LNCaP clone FGC (cell line): ENCODE data around the gene ROCK1.

Source experiments
- DNase-seq: peaks from one replicate; pipeline ENCODE4 v3.0.0-alpha.2; 2011; ENCODE audit warnings: low read depth
- H3K4me3 ChIP-seq: 2 replicates; pipeline ENCODE4 v1.5.1; 2011; ENCODE audit warnings: mild to moderate bottlenecking, low read depth, low read length, control low read depth
- TF ChIP-seq, protein P1 (sequence below): IDR thresholded peaks from 2 replicates; pipeline ENCODE4 v1.5.1; 2012; ENCODE audit warnings: mild to moderate bottlenecking; ENCODE audit not compliant: control insufficient read depth, insufficient read depth; ENCODE audit errors: extremely low read depth

ROCK1 gene

DNA sequence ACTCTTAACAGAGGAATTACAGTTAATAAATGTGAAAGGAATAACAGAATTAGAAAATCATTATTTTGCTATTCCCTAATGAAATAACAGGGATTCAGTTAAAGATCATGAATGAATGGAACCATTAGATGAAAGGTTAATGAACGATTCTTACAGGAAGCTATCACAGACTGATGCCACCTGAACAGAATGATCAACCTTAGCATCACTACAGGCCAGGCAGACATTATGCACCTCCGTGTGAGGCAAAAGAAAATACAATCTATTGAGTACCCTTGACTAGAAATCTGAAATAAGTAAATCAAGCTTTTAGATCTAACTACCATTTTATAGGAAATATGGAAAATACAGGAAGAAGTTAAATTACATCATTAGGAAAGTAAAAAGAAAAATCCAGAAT, 10.4 kb downstream of the ROCK1 start:
- TF ChIP-seq, protein P1, sequence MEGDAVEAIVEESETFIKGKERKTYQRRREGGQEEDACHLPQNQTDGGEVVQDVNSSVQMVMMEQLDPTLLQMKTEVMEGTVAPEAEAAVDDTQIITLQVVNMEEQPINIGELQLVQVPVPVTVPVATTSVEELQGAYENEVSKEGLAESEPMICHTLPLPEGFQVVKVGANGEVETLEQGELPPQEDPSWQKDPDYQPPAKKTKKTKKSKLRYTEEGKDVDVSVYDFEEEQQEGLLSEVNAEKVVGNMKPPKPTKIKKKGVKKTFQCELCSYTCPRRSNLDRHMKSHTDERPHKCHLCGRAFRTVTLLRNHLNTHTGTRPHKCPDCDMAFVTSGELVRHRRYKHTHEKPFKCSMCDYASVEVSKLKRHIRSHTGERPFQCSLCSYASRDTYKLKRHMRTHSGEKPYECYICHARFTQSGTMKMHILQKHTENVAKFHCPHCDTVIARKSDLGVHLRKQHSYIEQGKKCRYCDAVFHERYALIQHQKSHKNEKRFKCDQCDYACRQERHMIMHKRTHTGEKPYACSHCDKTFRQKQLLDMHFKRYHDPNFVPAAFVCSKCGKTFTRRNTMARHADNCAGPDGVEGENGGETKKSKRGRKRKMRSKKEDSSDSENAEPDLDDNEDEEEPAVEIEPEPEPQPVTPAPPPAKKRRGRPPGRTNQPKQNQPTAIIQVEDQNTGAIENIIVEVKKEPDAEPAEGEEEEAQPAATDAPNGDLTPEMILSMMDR = no peak

DNA sequence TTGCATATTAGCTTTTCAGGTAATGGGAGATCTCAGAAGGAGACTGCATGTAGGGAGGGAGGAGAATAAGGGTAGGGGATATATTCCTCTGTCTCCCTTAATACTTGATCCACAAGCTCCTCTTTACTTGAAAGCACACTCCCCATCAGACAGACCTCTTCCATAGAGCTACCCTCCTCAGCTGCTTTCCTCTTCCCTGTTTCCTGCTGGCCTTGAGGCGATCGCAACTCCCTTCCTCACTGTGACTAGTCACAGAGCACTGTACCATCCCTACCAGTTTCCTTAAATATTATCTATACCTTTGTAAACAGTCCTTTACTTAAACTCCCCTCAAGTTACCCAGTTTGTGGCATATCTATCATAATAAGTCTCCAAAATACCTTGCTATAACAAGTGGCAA, 10.9 kb downstream of the ROCK1 start:
- TF ChIP-seq, protein P1 = no peak
- H3K4me3 ChIP-seq = no peak overlapping the region

More for the DNA sequence above, 10.4 kb downstream of the ROCK1 start:
- DNase-seq = no peak
- H3K4me3 ChIP-seq = no peak overlapping the region

DNA sequence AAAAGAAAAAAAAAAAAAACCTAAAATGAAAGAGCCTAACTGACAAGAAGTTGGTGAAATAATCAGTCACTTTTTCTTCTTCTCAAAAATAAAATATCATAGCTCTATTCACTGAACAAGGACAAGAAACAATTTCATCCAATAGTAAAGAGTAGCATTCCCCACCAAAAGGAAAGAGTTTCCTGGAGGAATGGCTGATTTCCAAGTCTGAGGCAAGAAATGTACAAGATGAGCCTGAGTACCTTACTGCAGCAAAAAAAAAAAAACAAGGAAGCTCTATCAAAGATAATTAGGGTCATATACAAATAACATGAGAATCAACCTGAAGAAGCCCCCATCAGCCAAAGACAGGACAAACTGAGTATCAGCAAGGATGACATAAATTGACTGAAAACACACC, 11.5 kb downstream of the ROCK1 start:
- H3K4me3 ChIP-seq = no peak overlapping the region
- no peak for DNase-seq
- TF ChIP-seq, protein P1 = no peak

More for the DNA sequence above, 10.9 kb downstream of the ROCK1 start:
- no peak for DNase-seq

DNA sequence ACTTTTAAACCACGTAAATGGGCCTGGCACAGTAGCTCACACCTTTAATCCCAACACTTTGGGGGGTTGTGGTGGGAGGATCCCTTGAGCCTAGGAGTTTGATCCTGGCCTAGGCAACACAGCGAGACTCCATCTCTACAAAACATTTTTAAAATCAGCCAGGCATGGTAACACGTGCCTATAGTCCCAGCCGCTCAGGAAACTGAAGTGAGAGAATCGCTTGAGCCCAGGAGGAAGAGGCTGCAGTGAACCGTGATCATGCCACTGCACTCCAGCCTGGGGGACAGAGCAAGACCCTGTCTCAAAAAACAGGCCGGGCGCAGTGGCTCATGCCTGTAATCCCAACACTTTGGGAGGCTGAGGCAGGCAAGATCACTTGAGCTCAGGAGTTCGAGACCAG, 12.2 kb downstream of the ROCK1 start:
- H3K4me3 ChIP-seq = no peak overlapping the region
- no peak for DNase-seq
- TF ChIP-seq, protein P1 = no peak

DNA sequence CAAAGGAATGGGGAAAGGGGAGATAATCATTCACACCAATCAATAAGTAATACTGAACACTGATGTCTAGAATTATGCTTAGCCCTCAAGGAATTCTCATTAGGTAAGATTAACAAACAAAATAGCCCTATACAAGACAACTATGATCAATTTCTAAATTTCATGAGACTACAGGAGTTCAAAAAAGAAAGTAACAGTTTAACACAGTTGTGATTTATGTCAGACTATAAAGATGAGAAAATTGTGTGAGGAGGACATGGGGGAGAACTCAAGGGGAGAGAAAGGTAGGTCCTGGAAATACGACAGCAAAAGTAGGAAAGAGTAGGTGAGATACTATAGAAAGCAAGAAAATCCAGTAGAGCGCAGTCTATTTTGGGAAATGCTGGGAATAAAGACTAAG, 14.9 kb downstream of the ROCK1 start:
- no peak for DNase-seq
- no peak overlapping the region for H3K4me3 ChIP-seq

DNA sequence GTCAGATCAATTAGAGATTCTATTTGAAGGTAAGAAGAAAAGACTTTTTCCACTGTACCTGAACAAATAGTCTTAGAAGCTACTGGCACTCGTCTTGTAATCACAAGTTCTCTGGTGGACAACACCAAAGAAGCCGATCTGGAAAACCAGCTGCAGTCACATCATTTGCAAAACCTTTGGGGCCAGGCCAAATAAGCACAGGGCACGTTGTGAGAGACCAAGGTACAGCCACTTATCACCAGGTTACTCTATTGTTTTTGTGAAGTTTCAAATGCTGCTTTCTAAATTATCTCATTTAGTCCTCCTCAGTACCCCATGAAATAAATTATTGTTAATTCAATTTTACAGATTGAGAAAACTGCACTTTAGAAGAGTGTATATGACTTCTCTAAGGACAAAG, 18.5 kb downstream of the ROCK1 start:
- H3K4me3 ChIP-seq = no peak overlapping the region
- TF ChIP-seq, protein P1 = no peak
- no peak for DNase-seq

More for the DNA sequence above, 14.9 kb downstream of the ROCK1 start:
- TF ChIP-seq, protein P1 = no peak

DNA sequence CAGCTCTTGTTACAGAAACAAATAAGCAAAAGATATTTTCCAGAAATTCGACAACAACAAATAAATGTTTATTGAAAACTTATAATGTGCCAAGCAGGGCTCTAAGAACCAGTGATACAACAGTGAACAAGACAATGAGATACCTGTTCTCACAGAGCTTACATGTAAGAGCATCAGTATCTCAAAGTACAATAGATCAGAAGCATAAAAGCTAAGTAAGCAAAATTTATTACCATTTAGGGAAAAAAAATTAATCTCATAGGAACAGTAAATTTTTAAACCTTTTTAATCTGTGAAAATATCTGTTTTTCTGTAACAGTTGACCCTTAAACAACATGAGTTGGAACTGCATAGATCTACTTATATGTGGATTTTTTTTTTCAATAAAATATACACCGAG, 20.9 kb downstream of the ROCK1 start:
- no peak overlapping the region for H3K4me3 ChIP-seq
- DNase-seq = no peak
- TF ChIP-seq, protein P1 = no peak
